GM21423 (cell line): ENCODE measurements around the gene KDM5A.

Experiments
- ATAC-seq: cut with Tn5 transposase; IDR thresholded peaks from one replicate; pipeline ENCODE4 v1.9.1; 2021; ENCODE audit warnings: mild to moderate bottlenecking, moderate library complexity; ENCODE audit not compliant: unreplicated experiment

Gene KDM5A

DNA sequence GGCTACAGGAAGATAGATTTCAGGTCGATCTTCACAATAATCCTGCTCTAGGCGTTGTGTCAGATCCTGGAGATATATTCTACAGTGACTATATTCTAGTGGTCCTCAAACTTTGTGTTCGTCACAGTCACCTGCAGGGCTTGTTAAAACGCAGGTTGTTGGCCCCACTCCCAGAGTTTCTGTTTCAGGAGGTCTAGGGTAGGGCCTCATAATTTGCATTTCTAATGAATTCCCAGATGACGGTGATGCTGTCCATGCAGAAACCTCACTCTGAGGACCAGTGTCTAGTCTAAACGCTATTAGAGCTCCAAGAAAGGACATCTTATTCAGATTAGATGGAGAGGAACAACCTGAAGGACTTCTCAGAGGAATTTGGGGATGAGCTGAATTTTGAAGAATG is 113.3 kb downstream of the KDM5A start:
- no peak for ATAC-seq

DNA sequence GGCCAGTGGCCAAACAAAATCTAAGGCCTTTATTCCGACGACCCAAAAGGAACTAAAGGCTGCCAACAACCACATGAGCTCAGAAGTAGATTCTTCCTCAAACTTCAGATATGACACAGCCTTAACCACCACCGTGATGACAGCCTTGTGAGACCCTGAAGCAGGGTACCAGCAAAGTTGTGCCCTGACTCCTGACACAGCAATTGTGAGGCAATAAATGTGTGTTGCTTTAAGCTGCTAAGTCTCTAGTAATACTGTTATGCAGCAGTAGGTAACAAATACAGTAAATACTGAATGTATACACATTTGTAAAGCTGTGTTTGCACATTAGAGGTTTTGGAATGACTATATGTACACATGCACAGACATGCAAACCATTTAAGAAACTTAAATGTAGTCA is 115.7 kb downstream of the KDM5A start:
- no peak for ATAC-seq

DNA sequence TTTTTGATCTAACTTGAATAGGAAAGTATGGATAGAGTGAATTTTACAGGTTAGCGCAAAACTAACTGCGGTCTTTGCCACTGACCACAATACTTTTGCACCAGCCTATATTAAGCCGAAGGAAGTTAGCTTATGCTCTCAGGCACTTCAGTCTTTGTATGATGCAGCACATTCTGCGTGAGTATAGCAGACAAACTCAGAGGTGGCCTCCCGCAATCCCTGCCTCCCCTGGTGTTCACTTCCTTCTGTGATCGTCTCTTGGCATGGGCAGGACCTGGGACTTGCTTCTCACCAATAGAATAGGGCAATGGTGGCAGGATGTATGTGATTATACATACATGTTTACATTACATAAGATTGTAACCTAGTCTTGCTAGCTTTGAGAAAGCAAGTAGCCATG is 116.2 kb downstream of the KDM5A start:
- no peak for ATAC-seq

DNA sequence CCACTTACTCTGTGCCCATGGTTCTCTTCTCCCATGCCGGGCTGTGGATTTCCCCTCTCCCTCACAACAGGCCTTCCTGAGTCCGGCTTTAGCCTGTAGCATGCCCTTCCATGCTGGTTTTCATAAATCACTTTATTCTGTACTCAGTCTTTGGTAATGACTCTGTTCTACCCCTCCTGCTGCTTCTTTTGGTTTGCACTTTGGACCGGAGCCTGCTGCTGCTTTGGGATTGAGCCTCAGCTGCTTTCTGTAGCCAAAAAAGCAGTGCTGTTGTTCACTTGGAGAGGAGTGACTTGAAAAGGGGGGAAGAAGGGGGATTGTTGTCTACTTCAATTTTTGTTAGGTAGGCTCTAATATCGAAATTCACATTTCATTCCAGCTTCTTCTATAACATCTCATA is 118.0 kb downstream of the KDM5A start:
- ATAC-seq: no peak

DNA sequence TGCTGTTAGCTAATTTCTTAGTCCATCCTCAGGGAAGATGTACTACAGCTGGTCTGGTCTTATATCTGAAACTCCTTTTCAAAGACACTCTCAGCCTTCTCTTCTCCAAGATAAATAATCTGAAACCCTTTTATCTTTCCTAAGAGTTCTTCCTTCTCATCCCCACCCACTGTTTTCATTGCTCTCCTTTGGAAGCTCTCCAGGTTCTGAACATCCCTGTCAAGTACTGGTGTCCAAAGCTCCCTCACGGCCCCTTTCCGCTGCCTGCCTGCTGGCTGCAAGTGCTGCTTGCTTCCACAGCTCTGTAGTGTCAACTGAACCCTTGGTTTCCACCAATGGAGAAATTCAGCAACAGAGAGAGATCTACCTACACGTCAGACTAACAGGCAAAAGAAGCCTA is 119.9 kb downstream of the KDM5A start:
- ATAC-seq: no peak

DNA sequence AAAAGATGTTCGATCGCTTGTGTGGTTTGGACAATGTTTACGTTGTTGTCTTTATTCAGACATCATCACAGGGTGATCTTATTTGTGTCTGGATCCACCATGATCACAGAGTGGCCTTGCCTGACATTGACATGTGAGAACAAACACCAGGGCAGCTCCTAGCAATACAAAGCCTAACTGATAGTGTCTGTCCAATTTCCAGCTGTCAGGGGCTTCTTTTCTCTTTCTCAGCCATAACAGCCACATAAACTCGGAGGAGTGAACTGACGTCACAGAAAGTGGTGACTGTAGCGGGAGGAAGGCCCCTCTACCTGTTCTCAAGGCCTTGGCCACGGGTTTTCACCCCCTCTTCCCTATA is 120.7 kb downstream of the KDM5A start:
- no peak for ATAC-seq

DNA sequence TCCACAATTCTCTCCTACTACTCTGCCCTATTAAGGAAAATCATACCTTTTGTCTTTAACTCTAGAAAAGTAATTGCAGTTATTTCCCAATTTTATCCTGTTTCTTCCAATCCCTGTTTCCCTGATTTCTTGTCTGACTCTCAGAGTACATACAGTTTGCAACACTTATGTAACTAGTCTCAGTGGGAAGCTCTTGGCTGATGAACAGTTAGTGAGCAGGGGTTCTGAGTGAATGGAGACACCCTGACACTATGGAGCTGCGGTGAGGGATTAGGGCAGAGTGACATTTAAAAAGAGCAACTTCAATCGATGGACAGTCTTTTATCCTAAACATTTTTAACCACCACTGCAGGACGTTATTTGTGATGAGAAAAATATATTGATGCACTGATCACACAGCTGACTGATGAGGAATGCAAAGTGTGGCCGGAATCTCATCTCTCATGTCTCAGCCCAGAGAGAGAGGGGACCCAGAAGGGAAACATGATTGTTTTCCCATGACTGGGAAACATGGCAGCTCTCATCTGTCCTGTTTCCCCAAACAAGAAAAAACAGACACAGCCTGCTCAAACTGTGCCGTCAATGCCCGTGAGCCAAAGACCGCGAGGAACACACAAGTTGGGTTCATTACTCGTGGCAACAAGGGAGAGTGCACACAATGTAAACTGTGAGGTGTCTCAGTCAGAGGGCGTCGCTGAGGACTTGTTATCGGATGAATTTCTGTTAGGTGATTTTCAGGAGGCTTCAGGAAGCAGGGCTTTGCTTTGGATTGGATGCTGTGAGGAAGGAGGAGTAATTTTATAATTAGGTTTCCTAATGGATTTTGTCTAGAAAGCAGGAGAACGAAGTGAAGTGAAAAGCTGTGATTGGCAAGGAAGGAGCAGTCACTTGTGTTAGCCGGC is 121.3 kb downstream of the KDM5A start:
- ATAC-seq: no peak

DNA sequence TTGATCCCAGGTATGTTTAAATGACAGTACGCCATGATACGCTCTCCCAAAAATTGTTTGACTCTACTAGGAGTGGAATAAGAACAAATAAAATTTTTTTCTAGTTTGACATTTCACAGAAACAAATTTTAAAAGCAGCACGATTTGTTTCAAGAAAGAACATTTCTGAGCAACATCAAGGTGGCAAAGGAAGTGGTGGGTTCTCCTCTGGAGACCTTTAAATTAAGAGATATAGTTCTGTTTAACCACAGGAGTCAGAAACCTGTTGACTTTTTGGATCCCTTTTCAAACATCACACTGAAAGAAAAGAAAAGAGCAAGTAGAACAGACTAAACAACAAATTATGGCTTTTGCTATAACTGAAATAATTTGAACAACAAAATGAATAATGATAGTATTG is 124.0 kb downstream of the KDM5A start:
- no peak for ATAC-seq

DNA sequence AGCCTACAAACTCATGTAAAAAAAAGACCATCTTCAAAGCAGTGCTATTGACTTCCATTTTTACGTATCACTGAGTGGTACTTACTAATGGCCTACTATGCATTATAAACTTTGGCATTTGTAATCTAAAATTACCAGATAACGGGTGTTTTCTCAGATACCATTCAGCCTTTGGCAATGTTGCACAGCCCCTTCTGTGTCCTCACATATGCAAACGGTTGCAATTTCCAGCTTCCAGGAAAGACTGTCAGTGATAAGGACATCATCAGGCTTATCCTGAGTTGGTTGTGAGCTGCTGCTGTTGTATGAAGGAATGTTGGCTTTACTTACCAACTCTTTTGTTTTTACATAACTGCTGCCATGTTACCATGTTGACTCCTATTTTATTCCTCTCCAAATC is 124.9 kb downstream of the KDM5A start:
- ATAC-seq: no peak

DNA sequence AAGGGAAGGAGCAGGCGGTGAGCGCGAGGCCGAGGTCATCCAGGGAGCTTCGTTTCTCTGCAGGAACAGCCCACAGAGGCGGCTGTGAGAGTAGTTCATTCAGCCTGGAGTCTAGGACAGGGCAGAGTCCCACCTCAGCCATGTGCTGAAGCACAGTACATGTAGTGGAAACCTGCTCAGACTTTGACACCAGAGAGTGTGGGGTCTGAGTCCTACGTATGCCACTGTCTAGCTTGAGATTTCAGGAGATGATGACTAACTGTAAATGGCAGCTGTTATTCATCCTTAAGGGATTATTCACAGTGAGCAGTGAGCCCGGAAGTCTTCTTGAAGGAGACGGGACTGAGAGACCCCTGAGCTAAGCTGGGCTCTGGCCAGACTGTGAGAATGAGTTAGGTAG is 125.5 kb downstream of the KDM5A start:
- ATAC-seq: no peak

DNA sequence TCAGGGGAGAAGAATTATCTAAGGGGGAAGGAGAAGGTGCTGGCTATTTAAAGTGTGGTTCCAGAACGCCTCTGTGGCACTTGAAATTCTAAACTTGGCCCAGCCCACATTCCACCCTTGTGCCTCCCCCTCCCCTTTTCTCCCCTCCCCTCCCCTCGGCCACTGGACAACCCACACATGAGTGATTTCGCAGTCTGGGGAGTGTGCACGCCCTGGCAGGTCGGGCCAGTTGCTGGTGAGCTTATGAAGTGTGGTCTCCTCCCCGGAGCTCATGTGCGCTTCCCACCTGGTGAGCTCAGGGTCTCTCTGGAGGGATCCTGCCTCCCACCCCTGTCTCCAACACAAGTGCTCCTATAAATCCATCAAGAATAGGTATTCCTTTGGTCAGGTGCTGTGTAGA is 126.3 kb downstream of the KDM5A start, which contains the start of gene SLC6A13:
SLC6A13 (minus strand) TSS at position 20 of the 400 bp plus-strand sequence. CDS start 2,784 bp downstream, outside the sequence.
- no peak for ATAC-seq

DNA sequence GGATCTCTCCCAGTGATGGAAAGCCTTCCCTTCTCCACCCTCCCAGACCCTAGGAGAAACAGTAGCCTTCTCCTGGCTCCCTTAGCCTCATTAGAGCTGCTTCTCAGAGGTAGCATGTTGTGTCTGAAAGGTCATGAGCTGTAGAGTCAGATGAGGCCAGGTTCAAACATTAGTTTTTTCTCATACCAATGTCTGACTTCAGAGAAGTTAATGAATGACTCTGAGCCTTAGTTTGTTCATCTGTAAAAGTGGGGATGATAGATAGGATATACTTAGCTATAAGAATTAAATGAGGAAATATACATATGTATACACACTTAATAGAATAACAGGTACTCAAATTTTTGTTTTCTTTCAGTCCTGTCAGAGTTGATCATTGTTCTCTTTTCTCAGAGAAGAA is 127.0 kb downstream of the KDM5A start:
- no peak for ATAC-seq

DNA sequence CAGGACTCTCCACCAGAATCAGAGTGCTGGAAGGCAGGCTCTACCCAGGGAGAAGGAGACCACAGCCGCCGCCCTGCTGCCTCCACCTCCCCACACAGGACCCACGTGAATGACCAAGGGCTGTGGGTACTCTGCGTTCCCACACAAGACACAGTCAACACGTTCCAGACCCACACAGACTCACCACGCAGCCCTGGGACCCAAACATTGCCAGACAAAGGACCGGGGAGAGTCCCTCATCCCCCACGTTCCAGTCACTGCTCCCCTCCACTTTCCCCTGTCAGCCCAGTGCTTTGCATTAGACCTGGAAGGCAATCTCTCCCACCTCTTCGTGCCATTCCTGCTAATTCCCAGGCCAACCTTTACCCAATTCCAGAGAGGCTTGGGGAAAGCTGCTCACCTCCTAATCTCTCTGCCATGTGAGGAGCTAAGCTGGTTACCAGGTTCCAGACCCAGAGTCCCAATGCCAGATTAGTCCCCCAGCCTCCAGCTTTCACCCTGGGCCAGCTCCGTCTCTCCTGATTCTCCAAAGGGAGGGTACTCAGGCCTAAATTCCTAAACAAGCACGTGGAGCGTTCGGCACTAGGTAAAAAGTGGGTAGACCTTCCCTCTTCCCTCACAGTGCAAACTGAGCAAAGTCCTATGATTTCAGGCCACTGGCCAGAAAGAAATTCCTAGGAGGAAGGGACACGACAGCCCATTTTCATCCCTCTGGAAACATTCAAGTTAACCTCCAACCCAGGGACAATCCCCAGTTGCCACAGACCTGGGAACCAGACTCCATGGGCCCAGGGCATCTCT is 131.4 kb downstream of the KDM5A start:
- ATAC-seq: no peak

DNA sequence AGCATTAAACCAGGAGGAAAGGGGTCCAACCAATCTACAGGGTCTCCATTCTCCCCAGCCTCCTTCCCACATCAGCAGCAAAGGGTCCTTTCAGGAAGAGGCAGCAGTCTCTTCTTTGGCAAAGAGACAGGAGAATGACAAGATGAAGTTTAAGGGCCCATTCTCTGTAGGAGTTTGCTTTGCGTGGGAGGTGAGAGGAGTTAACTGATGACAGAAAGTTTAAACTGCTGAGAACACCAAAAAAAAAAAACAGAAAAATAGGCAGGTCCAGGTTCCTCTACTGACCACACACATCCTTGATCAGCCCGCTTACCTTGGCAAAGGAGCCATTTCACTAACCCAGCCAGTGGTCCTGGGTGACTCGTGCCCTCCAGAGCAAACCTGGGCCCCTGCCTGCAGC is 132.2 kb downstream of the KDM5A start:
- ATAC-seq: no peak

DNA sequence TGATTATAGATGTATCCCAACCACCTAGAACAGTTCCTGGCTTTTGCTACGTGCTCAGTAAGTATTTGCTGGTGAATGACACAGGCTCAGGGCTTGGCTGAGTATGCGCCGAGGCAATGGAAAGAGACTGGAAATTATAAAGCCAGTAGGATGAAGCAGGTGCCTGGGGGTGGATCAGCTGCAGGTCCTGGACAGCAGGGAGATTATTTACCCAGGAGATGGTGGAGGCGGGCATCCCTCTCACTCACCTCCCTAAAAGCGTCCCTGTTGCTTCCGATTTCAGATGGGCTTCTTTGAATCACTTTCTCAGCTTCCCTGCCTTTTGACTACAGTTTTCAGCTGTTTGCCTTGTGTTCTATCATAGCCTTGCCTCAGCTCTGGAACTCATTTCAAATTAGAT is 132.9 kb downstream of the KDM5A start:
- no peak for ATAC-seq

DNA sequence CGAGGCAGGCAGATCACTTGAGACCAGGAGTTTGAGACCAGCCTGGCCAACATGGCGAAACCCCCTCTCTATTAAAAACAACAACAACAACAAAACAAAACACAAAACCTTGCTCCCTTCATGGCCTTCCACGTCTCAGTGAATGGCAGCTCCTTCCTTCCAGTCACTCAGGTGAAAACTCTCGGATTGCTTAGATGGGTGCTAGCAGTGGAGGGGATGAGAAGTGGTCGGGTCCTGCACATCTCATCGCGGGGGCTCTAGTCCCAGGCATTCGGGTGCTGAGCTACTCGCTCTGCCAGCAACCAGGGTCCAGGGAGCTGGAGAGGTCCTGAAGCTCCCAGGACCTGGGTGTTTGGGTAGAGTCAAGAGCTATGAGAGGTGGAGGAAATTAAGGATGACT is 134.2 kb downstream of the KDM5A start:
- ATAC-seq: no peak

DNA sequence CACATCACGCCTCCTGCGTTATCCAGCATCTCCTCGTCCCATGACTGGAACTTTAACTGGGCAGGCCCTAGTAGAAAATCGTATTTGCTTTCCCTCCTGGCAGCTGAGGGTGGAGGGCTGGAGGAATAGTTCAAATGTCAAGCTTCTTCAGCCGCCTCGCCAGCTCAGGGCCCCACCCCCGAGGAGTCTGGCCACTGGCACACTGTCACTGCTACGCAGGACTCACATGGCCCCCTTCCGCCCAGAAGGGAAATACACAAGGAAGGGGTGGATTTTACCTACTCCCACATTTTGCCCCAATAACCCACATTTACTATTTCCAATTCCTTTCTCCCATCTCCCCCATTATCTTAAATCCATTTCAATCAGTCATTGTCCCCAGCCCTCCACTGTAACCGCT is 135.1 kb downstream of the KDM5A start:
- ATAC-seq: no peak

DNA sequence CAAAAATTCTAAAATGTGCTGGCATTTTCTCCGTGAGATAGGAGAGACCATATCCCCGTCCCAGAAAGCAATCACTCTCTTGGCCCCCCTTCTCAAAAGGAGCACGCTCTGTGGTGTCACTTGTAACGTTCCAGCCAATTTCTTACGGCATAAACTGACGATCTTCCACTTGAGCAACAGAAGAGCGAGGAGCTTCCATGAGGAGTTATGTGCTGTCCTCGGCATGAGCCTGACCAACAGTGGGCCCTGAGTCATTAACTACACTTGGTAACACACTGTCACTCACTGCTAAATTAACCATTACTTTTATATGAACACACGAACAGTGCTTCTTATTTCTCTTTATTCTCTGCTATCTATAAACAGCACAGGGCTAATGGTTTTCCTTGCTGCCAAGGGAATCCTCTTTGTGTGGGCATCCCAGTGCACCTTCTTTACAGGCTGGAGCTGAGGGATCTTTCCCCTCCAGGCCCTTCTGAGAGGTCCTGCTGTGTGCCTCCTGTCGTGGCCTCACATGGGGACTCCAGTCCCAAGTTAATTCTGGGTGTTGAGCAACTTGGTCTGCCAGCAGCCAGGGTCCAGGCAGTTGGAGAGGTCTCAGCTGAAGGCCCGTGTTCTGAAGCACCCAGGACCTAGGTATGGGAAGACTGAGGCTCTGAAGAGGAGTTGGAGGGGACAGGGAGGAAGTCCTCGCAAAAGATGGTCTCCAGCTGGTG is 135.8 kb downstream of the KDM5A start:
- ATAC-seq: no peak

DNA sequence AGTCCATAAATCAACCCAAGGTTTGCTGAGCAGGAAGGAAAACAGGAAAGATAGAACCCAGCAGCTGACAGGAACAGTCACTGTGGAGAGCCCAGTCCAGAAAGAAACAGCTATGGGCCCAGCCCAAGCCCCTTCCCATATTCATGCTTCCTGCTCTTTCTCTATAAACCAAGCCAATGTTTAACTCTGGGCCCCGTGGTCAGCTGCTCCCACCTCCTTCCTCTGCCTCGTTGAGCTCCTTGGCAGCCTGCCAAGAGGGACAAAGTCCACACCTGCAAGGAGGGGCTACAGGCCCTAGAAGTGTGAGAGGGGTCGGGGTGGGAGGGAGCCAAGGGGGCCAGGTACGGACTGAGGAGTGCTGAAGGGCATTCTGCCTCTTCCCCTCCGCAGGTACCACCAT is 136.5 kb downstream of the KDM5A start:
- ATAC-seq: no peak

DNA sequence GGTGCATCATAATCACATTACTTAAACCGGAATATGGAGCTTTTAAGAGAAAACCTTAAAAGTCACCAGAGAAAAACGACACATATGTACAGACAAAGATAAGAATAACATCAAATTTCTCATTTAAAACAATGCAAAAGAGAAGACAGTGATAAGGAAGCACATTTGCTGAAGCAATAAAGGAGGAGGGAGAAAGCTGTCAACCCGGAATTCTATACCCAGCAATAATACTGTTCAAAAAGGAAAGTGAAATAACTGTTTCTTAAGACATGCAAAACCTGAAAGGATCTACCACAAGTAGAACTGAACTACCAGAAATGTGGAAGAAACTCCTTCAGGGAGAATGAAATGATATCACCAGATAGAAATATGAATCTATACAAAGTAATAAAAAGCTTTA is 141.8 kb downstream of the KDM5A start:
- no peak for ATAC-seq

DNA sequence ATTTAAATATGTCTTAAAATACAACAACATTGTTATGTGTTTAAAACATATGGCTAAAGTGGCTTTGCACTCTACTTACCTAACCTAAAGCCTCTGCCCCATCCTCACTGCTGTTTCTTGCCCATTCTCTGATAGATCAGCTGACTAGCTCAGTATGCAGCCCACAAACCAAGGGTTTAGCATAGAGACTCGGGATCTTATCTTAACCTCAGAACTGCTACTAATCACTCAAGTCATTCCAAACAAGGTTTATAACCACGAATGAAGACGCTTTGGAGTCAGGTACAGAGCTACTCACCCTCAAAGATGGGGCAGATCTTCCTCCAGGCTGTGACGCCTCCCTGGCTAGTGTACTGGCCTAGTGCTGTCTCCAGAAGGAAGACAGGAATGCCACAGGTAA is 145.7 kb downstream of the KDM5A start:
- no peak for ATAC-seq

DNA sequence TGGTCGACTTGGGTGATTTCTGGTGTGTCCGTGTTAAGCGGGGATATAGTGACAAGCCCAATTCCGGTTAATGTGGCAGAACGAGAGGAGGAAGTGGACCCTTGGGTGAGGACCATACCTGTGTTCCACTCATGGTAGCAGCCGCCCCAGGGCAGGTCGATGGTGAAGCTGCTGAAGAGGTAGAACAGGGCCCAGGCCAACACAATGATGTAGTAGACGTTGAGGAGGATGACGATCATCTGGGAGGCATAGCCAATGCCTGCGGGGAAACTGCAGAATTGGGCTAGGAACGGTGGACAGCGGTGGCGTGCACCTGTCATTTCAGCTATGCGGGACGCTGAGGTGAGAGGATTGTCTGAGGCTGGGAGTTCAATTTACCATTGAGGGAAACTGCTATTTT is 146.6 kb downstream of the KDM5A start:
- no peak for ATAC-seq
